SU-DHL-6 (cell line): ENCODE results near the gene SOD1.
A peak's percentile ranks its signal among the peaks of the same experiment; 100 is the strongest.

Source experiments
- H2AFZ ChIP-seq: fragments of 200-600 bp; sonication (generic); 2 replicates; pipeline ENCODE4 v1.6.1; 2014; ENCODE audit warnings: low read depth, mild to moderate bottlenecking, moderate library complexity, mixed read lengths, antibody characterized with exemption, low read length; ENCODE audit not compliant: severe bottlenecking
- H3F3A ChIP-seq: fragments of 200-600 bp; shearing (Covaris generic); 2 replicates; pipeline ENCODE4 v1.6.0; 2016; ENCODE audit warnings: antibody characterized with exemption, mild to moderate bottlenecking; ENCODE audit not compliant: insufficient read depth
- H3K27ac ChIP-seq: fragments of 200-600 bp; sonication (generic); 2 replicates; pipeline ENCODE4 v1.5.1; 2016; ENCODE audit warnings: low read depth, mild to moderate bottlenecking, low read length, moderate library complexity, mixed read lengths
- H3K27me3 ChIP-seq: fragments of 200-600 bp; sonication (generic), shearing (Covaris generic); 2 replicates; pipeline ENCODE4 v1.6.0; 2014; ENCODE audit warnings: mild to moderate bottlenecking, low read length
- H3K36me3 ChIP-seq: fragments of 200-600 bp; sonication (generic); 2 replicates; pipeline ENCODE4 v1.6.1; 2014; ENCODE audit warnings: mild to moderate bottlenecking, low read length, mixed read lengths
- H3K4me2 ChIP-seq: fragments of 300-600, 200-600 bp; shearing (Covaris generic), sonication (generic); 2 replicates; pipeline ENCODE4 v1.6.0; 2014; ENCODE audit warnings: low read length, low read depth, mild to moderate bottlenecking; ENCODE audit not compliant: poor library complexity, severe bottlenecking
- H3K4me3 ChIP-seq: fragments of 200-600 bp; sonication (generic); 2 replicates; pipeline ENCODE4 v1.5.1; 2014; ENCODE audit warnings: antibody characterized with exemption, low read length, mild to moderate bottlenecking, mixed read lengths; ENCODE audit not compliant: insufficient read depth, poor library complexity, severe bottlenecking
- H3K79me2 ChIP-seq: fragments of 200-600 bp; sonication (generic); 2 replicates; pipeline ENCODE4 v1.6.1; 2014; ENCODE audit warnings: mild to moderate bottlenecking, low read length, moderate library complexity; ENCODE audit not compliant: insufficient read depth
- H3K9ac ChIP-seq: fragments of 200-600 bp; sonication (generic); 2 replicates; pipeline ENCODE4 v1.7.0; 2014; ENCODE audit warnings: mild to moderate bottlenecking, low read length
- H3K9me2 ChIP-seq: fragments of 200-600 bp; sonication (generic); replicated peaks from 2 replicates; pipeline ENCODE4 v1.6.1; 2014; ENCODE audit warnings: low read length; ENCODE audit not compliant: insufficient read depth
- H3K9me3 ChIP-seq: fragments of 200-600 bp; sonication (generic); 2 replicates; pipeline ENCODE4 v1.6.1; 2014; ENCODE audit warnings: low read length, mixed read lengths; ENCODE audit not compliant: insufficient read depth
- H4K20me1 ChIP-seq: fragments of 200-600 bp; sonication (generic); 2 replicates; pipeline ENCODE4 v1.6.1; 2014; ENCODE audit warnings: low read depth, mild to moderate bottlenecking, antibody characterized with exemption, low read length, moderate library complexity, mixed read lengths
- EZH2phosphoT487 ChIP-seq: fragments of 200-600 bp; sonication (generic), shearing (Covaris generic); conservative IDR thresholded peaks from 2 replicates; pipeline ENCODE4 v1.6.1; 2018; ENCODE audit warnings: mild to moderate bottlenecking, antibody characterized with exemption, low read length, moderate library complexity, mixed read lengths
- TF ChIP-seq, protein P1 (sequence below): fragments of 200-600 bp; sonication (generic); IDR thresholded peaks from one replicate; pipeline ENCODE4 v1.5.1; 2017; ENCODE audit warnings: antibody characterized with exemption, mild to moderate bottlenecking, low read length, moderate library complexity; ENCODE audit not compliant: insufficient read depth, poor library complexity, severe bottlenecking

Gene SOD1

GRCh38 chr21:31711745-31712285 is 52.3 kb downstream of the SOD1 start:
- H3K4me3 ChIP-seq = no peak overlapping the region
- no peak overlapping the region for H3K9ac ChIP-seq
- no peak overlapping the region for H3K4me2 ChIP-seq
- H3K79me2 ChIP-seq = peaks cover 100% of the 10 kb centered on the region
- 0 out of 2 replicates have a peak, but pooled peaks cover 2% of the 10 kb centered on the region for H3K36me3 ChIP-seq
- H3K27ac ChIP-seq = no peak overlapping the region
- H4K20me1 ChIP-seq = peaks cover 79% of the 10 kb centered on the region
- H3F3A ChIP-seq = peaks cover 16% of the 10 kb centered on the region; the same call in 1 of the 2 replicates
- TF ChIP-seq EZH2phosphoT487 = no peak
- TF ChIP-seq, protein P1, sequence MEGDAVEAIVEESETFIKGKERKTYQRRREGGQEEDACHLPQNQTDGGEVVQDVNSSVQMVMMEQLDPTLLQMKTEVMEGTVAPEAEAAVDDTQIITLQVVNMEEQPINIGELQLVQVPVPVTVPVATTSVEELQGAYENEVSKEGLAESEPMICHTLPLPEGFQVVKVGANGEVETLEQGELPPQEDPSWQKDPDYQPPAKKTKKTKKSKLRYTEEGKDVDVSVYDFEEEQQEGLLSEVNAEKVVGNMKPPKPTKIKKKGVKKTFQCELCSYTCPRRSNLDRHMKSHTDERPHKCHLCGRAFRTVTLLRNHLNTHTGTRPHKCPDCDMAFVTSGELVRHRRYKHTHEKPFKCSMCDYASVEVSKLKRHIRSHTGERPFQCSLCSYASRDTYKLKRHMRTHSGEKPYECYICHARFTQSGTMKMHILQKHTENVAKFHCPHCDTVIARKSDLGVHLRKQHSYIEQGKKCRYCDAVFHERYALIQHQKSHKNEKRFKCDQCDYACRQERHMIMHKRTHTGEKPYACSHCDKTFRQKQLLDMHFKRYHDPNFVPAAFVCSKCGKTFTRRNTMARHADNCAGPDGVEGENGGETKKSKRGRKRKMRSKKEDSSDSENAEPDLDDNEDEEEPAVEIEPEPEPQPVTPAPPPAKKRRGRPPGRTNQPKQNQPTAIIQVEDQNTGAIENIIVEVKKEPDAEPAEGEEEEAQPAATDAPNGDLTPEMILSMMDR = no peak
- H3K27me3 ChIP-seq = no peaks in the 10 kb centered on the region
- H2AFZ ChIP-seq = no peak overlapping the region
- H3K9me3 ChIP-seq = no peaks in the 10 kb centered on the region
- H3K9me2 ChIP-seq = no peaks in the 10 kb centered on the region

GRCh38 chr21:31713115-31713514 is 53.6 kb downstream of the SOD1 start:
- H3K27ac ChIP-seq = no peak overlapping the region
- no peaks in the 10 kb centered on the region for H3K9me2 ChIP-seq
- peak overlapping the region; percentile 4 for H3K4me2 ChIP-seq
- TF ChIP-seq EZH2phosphoT487 = no peak
- TF ChIP-seq, protein P1 = no peak
- H3K79me2 ChIP-seq = peaks cover 100% of the 10 kb centered on the region
- H3K27me3 ChIP-seq = no peaks in the 10 kb centered on the region
- H3K4me3 ChIP-seq = no peak overlapping the region
- H3F3A ChIP-seq = peaks cover 23% of the 10 kb centered on the region; the same call in 1 of the 2 replicates
- H2AFZ ChIP-seq = no peak overlapping the region
- peaks cover 76% of the 10 kb centered on the region for H4K20me1 ChIP-seq
- H3K36me3 ChIP-seq = no peaks in the 10 kb centered on the region
- H3K9ac ChIP-seq = no peak overlapping the region
- H3K9me3 ChIP-seq = no peaks in the 10 kb centered on the region

DNA sequence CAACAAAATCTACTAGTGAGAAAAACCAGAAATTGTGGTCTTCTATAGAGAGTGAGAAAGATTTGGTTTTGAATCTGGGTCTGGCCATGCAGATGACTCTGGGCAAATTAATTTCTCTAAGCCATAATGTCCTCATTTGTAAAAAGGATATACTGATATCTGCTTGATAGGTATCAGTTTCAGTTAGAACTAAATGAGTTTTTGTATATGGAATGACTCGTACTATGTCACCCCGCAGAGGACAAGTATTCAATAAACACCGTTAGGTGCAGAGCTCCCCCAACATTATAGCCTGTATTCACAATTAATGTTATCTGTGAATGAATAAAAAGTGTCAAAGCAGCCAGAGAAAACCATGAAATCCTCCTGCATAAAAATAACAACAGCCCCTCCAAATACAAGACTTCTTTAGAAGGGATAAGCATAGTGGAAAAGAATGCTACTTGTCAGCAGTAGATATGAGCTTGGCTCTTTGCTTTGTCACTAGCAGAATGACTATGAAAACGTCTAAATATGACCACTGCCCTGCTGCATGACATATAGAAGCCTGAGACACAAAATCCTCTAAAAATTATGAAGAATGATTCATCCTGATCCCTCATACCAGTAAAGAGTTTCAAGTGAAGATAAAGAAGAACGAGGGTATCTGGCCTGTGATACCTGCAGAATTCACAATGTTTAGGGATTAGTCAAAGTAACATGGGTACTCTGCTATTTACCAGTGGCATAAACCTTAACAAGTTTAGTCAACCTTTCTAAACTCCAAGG is 54.7 kb downstream of the SOD1 start:
- Histone ChIP-seq H3K9me2 (no peaks in the 10 kb centered on the region), H3K79me2 (peaks cover 100% of the 10 kb centered on the region), H3K9me3 (no peaks in the 10 kb centered on the region), H3K4me2 (no peak overlapping the region), H3F3A (peaks cover 15% of the 10 kb centered on the region; the same call in 1 of the 2 replicates), H3K4me3 (no peak overlapping the region), H3K27ac (no peak overlapping the region; the same call in 1 of the 2 replicates), H2AFZ (no peak overlapping the region), H3K27me3 (no peaks in the 10 kb centered on the region), H3K9ac (no peak overlapping the region), H3K36me3 (no peaks in the 10 kb centered on the region), H4K20me1 (peaks cover 75% of the 10 kb centered on the region)
- no peak for TF ChIP-seq EZH2phosphoT487
- TF ChIP-seq, protein P1 = no peak
